ENCODE data around the gene MADD.

MADD gene

GRCh38 chr11:47269002-47269828 is 718 bp upstream of the MADD start:
- peak overlapping the region; percentile 81 for H3K9ac ChIP-seq (ENCODE audit: low read length)
- H3K4me3 ChIP-seq (ENCODE audit: low read length), result peak overlapping the region; percentile 62
- no peaks in the 10 kb centered on the region for H3K9me3 ChIP-seq (ENCODE audit: control insufficient read depth, low read length)
- peaks cover 52% of the 10 kb centered on the region for H3K4me1 ChIP-seq (ENCODE audit: control insufficient read depth, insufficient read depth, low read length)
- no peaks in the 10 kb centered on the region for H3K36me3 ChIP-seq (ENCODE audit: control insufficient read depth, insufficient read depth, low read length)
- H3K27me3 ChIP-seq (ENCODE audit: control insufficient read depth, insufficient read depth, low read length), result no peaks in the 10 kb centered on the region

- Histone ChIP-seq H3K4me3 (ENCODE audit: low read length) (no peak overlapping the region), H3K27me3 (ENCODE audit: control insufficient read depth, insufficient read depth, low read length) (no peaks in the 10 kb centered on the region), H3K36me3 (ENCODE audit: control insufficient read depth, insufficient read depth, low read length) (no peaks in the 10 kb centered on the region), H3K4me1 (ENCODE audit: control insufficient read depth, insufficient read depth, low read length) (peaks cover 38% of the 10 kb centered on the region), H3K9ac (ENCODE audit: low read length) (peak overlapping the region; percentile 74), H3K9me3 (ENCODE audit: control insufficient read depth, low read length) (no peaks in the 10 kb centered on the region)
Observed at GRCh38 chr11:47270331-47271271, 668 bp downstream of the MADD start.

- peak overlapping the region; percentile 5 for H3K9ac ChIP-seq (ENCODE audit: low read length)
Observed at GRCh38 chr11:47271328-47271727, 1.4 kb downstream of the MADD start.

GRCh38 chr11:47271961-47272661 is 2.2 kb downstream of the MADD start:
- no peak overlapping the region for H3K9ac ChIP-seq (ENCODE audit: low read length)
- H3K4me1 ChIP-seq (ENCODE audit: control insufficient read depth, insufficient read depth, low read length), result peaks cover 37% of the 10 kb centered on the region
- H3K36me3 ChIP-seq (ENCODE audit: control insufficient read depth, insufficient read depth, low read length), result no peaks in the 10 kb centered on the region

More at GRCh38 chr11:47271328-47271727, 1.4 kb downstream of the MADD start:
- Histone ChIP-seq H3K4me1 (ENCODE audit: control insufficient read depth, insufficient read depth, low read length) (peaks cover 37% of the 10 kb centered on the region), H3K4me3 (ENCODE audit: low read length) (no peak overlapping the region), H3K9me3 (ENCODE audit: control insufficient read depth, low read length) (no peaks in the 10 kb centered on the region), H3K36me3 (ENCODE audit: control insufficient read depth, insufficient read depth, low read length) (no peaks in the 10 kb centered on the region), H3K27me3 (ENCODE audit: control insufficient read depth, insufficient read depth, low read length) (no peaks in the 10 kb centered on the region)

GRCh38 chr11:47272706-47273105 is 2.8 kb downstream of the MADD start:
- Histone ChIP-seq H3K27me3 (ENCODE audit: control insufficient read depth, insufficient read depth, low read length) (no peaks in the 10 kb centered on the region), H3K4me1 (ENCODE audit: control insufficient read depth, insufficient read depth, low read length) (peaks cover 37% of the 10 kb centered on the region), H3K9ac (ENCODE audit: low read length) (no peak overlapping the region), H3K9me3 (ENCODE audit: control insufficient read depth, low read length) (no peaks in the 10 kb centered on the region), H3K36me3 (ENCODE audit: control insufficient read depth, insufficient read depth, low read length) (no peaks in the 10 kb centered on the region), H3K4me3 (ENCODE audit: low read length) (no peak overlapping the region)

More at GRCh38 chr11:47271961-47272661, 2.2 kb downstream of the MADD start:
- no peak overlapping the region for H3K4me3 ChIP-seq (ENCODE audit: low read length)
- H3K9me3 ChIP-seq (ENCODE audit: control insufficient read depth, low read length), result no peaks in the 10 kb centered on the region
- H3K27me3 ChIP-seq (ENCODE audit: control insufficient read depth, insufficient read depth, low read length), result no peaks in the 10 kb centered on the region

- H3K9ac ChIP-seq (ENCODE audit: low read length), result no peak overlapping the region
- no peaks in the 10 kb centered on the region for H3K27me3 ChIP-seq (ENCODE audit: control insufficient read depth, insufficient read depth, low read length)
- peaks cover 25% of the 10 kb centered on the region for H3K4me1 ChIP-seq (ENCODE audit: control insufficient read depth, insufficient read depth, low read length)
- H3K36me3 ChIP-seq (ENCODE audit: control insufficient read depth, insufficient read depth, low read length), result no peaks in the 10 kb centered on the region
- no peak overlapping the region for H3K4me3 ChIP-seq (ENCODE audit: low read length)
- no peaks in the 10 kb centered on the region for H3K9me3 ChIP-seq (ENCODE audit: control insufficient read depth, low read length)
Observed at GRCh38 chr11:47274495-47275235, 4.7 kb downstream of the MADD start.

- Histone ChIP-seq H3K4me1 (ENCODE audit: control insufficient read depth, insufficient read depth, low read length) (peaks cover 11% of the 10 kb centered on the region), H3K4me3 (ENCODE audit: low read length) (no peak overlapping the region), H3K27me3 (ENCODE audit: control insufficient read depth, insufficient read depth, low read length) (no peaks in the 10 kb centered on the region), H3K9ac (ENCODE audit: low read length) (no peak overlapping the region), H3K36me3 (ENCODE audit: control insufficient read depth, insufficient read depth, low read length) (no peaks in the 10 kb centered on the region), H3K9me3 (ENCODE audit: control insufficient read depth, low read length) (no peaks in the 10 kb centered on the region)
Observed at GRCh38 chr11:47276923-47277322, 7.0 kb downstream of the MADD start.

- no peaks in the 10 kb centered on the region for H3K4me1 ChIP-seq (ENCODE audit: control insufficient read depth, insufficient read depth, low read length)
- no peak overlapping the region for H3K9ac ChIP-seq (ENCODE audit: low read length)
- no peaks in the 10 kb centered on the region for H3K27me3 ChIP-seq (ENCODE audit: control insufficient read depth, insufficient read depth, low read length)
- no peak overlapping the region for H3K4me3 ChIP-seq (ENCODE audit: low read length)
- no peaks in the 10 kb centered on the region for H3K36me3 ChIP-seq (ENCODE audit: control insufficient read depth, insufficient read depth, low read length)
- H3K9me3 ChIP-seq (ENCODE audit: control insufficient read depth, low read length), result no peaks in the 10 kb centered on the region
Observed at GRCh38 chr11:47278058-47278457, 8.1 kb downstream of the MADD start.

- Histone ChIP-seq H3K4me3 (ENCODE audit: low read length) (no peak overlapping the region), H3K27me3 (ENCODE audit: control insufficient read depth, insufficient read depth, low read length) (no peaks in the 10 kb centered on the region), H3K4me1 (ENCODE audit: control insufficient read depth, insufficient read depth, low read length) (no peaks in the 10 kb centered on the region), H3K9me3 (ENCODE audit: control insufficient read depth, low read length) (no peaks in the 10 kb centered on the region), H3K36me3 (ENCODE audit: control insufficient read depth, insufficient read depth, low read length) (no peaks in the 10 kb centered on the region), H3K9ac (ENCODE audit: low read length) (no peak overlapping the region)
Observed at GRCh38 chr11:47278769-47279168, 8.8 kb downstream of the MADD start.

GRCh38 chr11:47280099-47280498 is 10.2 kb downstream of the MADD start:
- H3K4me3 ChIP-seq (ENCODE audit: low read length), result no peak overlapping the region
- H3K9me3 ChIP-seq (ENCODE audit: control insufficient read depth, low read length), result no peaks in the 10 kb centered on the region
- peaks cover 11% of the 10 kb centered on the region for H3K36me3 ChIP-seq (ENCODE audit: control insufficient read depth, insufficient read depth, low read length)
- H3K27me3 ChIP-seq (ENCODE audit: control insufficient read depth, insufficient read depth, low read length), result no peaks in the 10 kb centered on the region
- no peaks in the 10 kb centered on the region for H3K4me1 ChIP-seq (ENCODE audit: control insufficient read depth, insufficient read depth, low read length)
- H3K9ac ChIP-seq (ENCODE audit: low read length), result no peak overlapping the region

- Histone ChIP-seq H3K9me3 (ENCODE audit: control insufficient read depth, low read length) (no peaks in the 10 kb centered on the region), H3K4me3 (ENCODE audit: low read length) (no peak overlapping the region), H3K36me3 (ENCODE audit: control insufficient read depth, insufficient read depth, low read length) (peaks cover 17% of the 10 kb centered on the region), H3K4me1 (ENCODE audit: control insufficient read depth, insufficient read depth, low read length) (no peaks in the 10 kb centered on the region), H3K9ac (ENCODE audit: low read length) (no peak overlapping the region), H3K27me3 (ENCODE audit: control insufficient read depth, insufficient read depth, low read length) (no peaks in the 10 kb centered on the region)
Observed at GRCh38 chr11:47280860-47281259, 10.9 kb downstream of the MADD start.

All from mucosa of stomach (tissue), 1 donor.